Spleen (tissue), 7 donors: ENCODE results near the gene MROH7.

Experiments
- CTCF ChIP-seq, 11 experiments: fragments of 200-600 bp in 7 of 11; fragments of 450-650 bp in 4 of 11; sonication (generic) in 4 of 11; IDR thresholded peaks in 8 of 11; conservative IDR thresholded peaks in 3 of 11; 1 replicate in 7 of 11; 2 replicates in 4 of 11; pipeline versions ENCODE4 v1.4.0 to v1.8.0; 2016 to 2021; ENCODE audit warnings: antibody characterized with exemption in 11 of 11, inconsistent platforms in 4 of 11, mild to moderate bottlenecking in 1 of 11
- POLR2A ChIP-seq, 3 donors: fragments of 450-650 bp; IDR thresholded peaks; one replicate each; pipeline ENCODE4 v1.5.1; 2017; ENCODE audit warnings: antibody characterized with exemption in 3 of 3, mild to moderate bottlenecking in 1 of 3
- POLR2AphosphoS5 ChIP-seq, 3 donors: sonication (generic); formaldehyde crosslinking; IDR thresholded peaks; one replicate each; pipeline ENCODE4 v1.5.1; 2017; ENCODE audit warnings: antibody characterized with exemption in 3 of 3
- donor health status: DM: no; HTN: no; CAD: no; lungs with moderate emphysema.
- donor health status: DM: no; HTN: no; CAD: no.
- donor health status: DM: no; HTN: no; CAD: no.

- no peak for TF ChIP-seq CTCF (IDR thresholded peaks at IDR 0.05 in 8 of 11, conservative IDR thresholded peaks at IDR 0.05 in 3 of 11)
- TF ChIP-seq POLR2A (IDR thresholded peaks at IDR 0.05): no peak
- no peak for TF ChIP-seq POLR2AphosphoS5 (IDR thresholded peaks at IDR 0.05)
These were observed 27.6 kb upstream of the MROH7 start for GRCh38 chr1:54614024-54614423.
